Measurements from ENCODE around the gene IL17REL.

Gene IL17REL

DNA sequence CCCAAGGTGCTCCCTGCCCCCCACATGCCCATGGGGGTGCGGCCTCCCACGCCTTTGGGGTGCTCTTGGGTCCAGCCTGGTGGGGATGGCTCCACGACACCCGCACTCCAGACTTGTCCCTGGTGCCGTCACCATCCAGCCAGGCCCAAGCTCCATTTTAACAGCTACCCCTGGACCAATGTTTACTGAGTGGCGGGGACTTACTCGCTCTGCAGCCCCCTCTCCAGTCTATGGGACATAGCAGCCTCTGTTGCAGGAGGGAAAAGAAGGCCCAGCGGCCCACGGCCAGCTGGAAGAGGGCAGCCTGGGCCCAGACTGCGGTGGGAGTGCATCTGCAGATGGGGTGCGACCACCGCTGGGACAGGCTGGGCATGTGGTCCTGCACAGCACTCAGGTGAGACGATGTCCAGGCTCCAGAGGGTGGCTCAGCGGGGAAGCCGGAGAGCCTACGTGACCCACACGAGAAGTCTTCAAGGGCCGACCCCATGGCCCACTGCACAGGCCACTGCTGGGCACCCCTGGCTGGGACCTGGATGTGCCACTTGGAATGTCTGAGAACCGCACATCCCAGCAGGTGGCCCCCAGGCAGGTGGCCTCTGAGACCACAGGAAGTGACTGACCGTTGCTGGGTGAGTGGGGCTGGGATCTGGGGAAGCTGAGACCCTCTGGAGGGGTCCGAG lies 18.1 kb downstream of the IL17REL start:
- Histone ChIP-seq H3K4me1 (ENCODE audit: insufficient read depth, low read length, severe bottlenecking) (no peaks in the 10 kb centered on the region), H3K9ac (ENCODE audit: low read length) (no peak overlapping the region), H3K9me2 (ENCODE audit: low read depth, low read length) (no peaks in the 10 kb centered on the region), H3K4me3 (ENCODE audit: low read depth, low read length, poor library complexity, severe bottlenecking) (no peak overlapping the region), H3K27ac (ENCODE audit: low read depth, low read length, poor library complexity, severe bottlenecking) (no peak overlapping the region), H3K36me3 (ENCODE audit: insufficient read depth, low read length) (peaks cover 3% of the 10 kb centered on the region; the same call in 1 of the 2 replicates), H4K20me1 (ENCODE audit: insufficient read depth, low read length) (no peaks in the 10 kb centered on the region), H2AFZ (ENCODE audit: low read length) (no peak overlapping the region), H3F3A (ENCODE audit: insufficient read depth, low read length) (no peaks in the 10 kb centered on the region), H3K9me3 (ENCODE audit: low read length) (peaks cover 8% of the 10 kb centered on the region), H3K79me2 (ENCODE audit: insufficient read depth, low read length) (no peaks in the 10 kb centered on the region), H3K4me2 (ENCODE audit: low read length) (no peak overlapping the region), H3K27me3 (ENCODE audit: insufficient read depth, low read length) (peaks cover 8% of the 10 kb centered on the region; the same call in 1 of the 2 replicates)
- TF ChIP-seq EZH2 (IDR thresholded peaks at IDR 0.05; ENCODE audit: borderline replicate concordance, low read length), result no peak

DNA sequence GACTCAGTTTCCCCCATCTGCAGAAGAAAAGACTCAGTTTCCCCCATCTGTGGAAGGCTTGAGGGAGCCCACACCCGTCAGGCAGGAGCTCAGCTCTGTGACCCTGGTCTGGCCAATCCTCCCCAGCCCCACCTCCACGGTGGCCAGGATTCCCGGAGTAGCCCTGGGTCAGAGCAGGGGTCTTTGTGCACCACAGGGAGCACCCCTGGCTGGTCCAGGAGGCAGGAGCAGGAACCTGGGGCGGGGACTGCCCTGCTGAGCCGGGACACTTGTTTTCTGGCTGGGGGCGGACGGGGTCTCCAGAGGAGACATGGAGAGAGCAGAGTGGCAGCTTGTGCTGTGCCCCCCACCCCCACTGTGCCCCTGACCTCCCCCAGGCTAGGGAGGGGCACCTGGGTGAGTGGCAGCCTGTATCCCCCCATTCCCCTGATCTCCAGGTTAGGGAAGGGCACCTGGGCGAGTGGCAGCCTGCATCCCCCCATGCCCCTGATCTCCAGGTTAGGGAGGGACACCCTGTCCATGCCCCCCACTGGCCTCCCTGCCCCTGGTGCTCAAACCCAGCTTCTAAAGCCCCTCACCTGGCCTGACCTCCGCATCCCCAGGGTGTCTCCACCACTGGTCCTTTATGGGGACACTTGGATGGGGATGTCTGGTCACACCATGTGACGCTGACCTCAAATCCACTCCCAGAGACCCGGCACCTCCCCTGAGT lies 18.8 kb downstream of the IL17REL start:
- Histone ChIP-seq H3K79me2 (ENCODE audit: insufficient read depth, low read length) (no peaks in the 10 kb centered on the region), H3K4me3 (ENCODE audit: low read depth, low read length, poor library complexity, severe bottlenecking) (no peak overlapping the region), H3K4me2 (ENCODE audit: low read length) (no peak overlapping the region), H3K9me2 (ENCODE audit: low read depth, low read length) (no peaks in the 10 kb centered on the region), H3K27ac (ENCODE audit: low read depth, low read length, poor library complexity, severe bottlenecking) (no peak overlapping the region), H2AFZ (ENCODE audit: low read length) (no peak overlapping the region), H3K4me1 (ENCODE audit: insufficient read depth, low read length, severe bottlenecking) (no peaks in the 10 kb centered on the region), H3K9ac (ENCODE audit: low read length) (no peak overlapping the region), H3K9me3 (ENCODE audit: low read length) (peaks cover 8% of the 10 kb centered on the region), H3K27me3 (ENCODE audit: insufficient read depth, low read length) (peaks cover 8% of the 10 kb centered on the region; the same call in 1 of the 2 replicates), H4K20me1 (ENCODE audit: insufficient read depth, low read length) (no peaks in the 10 kb centered on the region), H3F3A (ENCODE audit: insufficient read depth, low read length) (no peaks in the 10 kb centered on the region), H3K36me3 (ENCODE audit: insufficient read depth, low read length) (peaks cover 3% of the 10 kb centered on the region; the same call in 1 of the 2 replicates)
- TF ChIP-seq EZH2 (IDR thresholded peaks at IDR 0.05; ENCODE audit: borderline replicate concordance, low read length) (no peak), CTCF (IDR thresholded peaks at IDR 0.05; ENCODE audit: low read length) (no peak)

- Histone ChIP-seq H3K27ac (ENCODE audit: low read depth, low read length, poor library complexity, severe bottlenecking) (no peak overlapping the region), H3F3A (ENCODE audit: insufficient read depth, low read length) (no peaks in the 10 kb centered on the region), H2AFZ (ENCODE audit: low read length) (no peak overlapping the region), H3K9me3 (ENCODE audit: low read length) (peaks cover 8% of the 10 kb centered on the region), H4K20me1 (ENCODE audit: insufficient read depth, low read length) (no peaks in the 10 kb centered on the region), H3K27me3 (ENCODE audit: insufficient read depth, low read length) (peaks cover 8% of the 10 kb centered on the region; the same call in 1 of the 2 replicates), H3K4me3 (ENCODE audit: low read depth, low read length, poor library complexity, severe bottlenecking) (no peak overlapping the region), H3K4me2 (ENCODE audit: low read length) (no peak overlapping the region), H3K9me2 (ENCODE audit: low read depth, low read length) (no peaks in the 10 kb centered on the region), H3K9ac (ENCODE audit: low read length) (no peak overlapping the region), H3K36me3 (ENCODE audit: insufficient read depth, low read length) (peaks cover 3% of the 10 kb centered on the region; the same call in 1 of the 2 replicates), H3K4me1 (ENCODE audit: insufficient read depth, low read length, severe bottlenecking) (no peaks in the 10 kb centered on the region), H3K79me2 (ENCODE audit: insufficient read depth, low read length) (no peaks in the 10 kb centered on the region)
- TF ChIP-seq EZH2 (IDR thresholded peaks at IDR 0.05; ENCODE audit: borderline replicate concordance, low read length), result no peak
- peak; percentile 80 for TF ChIP-seq CTCF (IDR thresholded peaks at IDR 0.05; ENCODE audit: low read length)
Measured at GRCh38 chr22:49992921-49993648, 19.5 kb downstream of the IL17REL start.

Measured in OCI-LY1 (cell line).